ENCODE data around the gene PRTG.

PRTG gene

DNA sequence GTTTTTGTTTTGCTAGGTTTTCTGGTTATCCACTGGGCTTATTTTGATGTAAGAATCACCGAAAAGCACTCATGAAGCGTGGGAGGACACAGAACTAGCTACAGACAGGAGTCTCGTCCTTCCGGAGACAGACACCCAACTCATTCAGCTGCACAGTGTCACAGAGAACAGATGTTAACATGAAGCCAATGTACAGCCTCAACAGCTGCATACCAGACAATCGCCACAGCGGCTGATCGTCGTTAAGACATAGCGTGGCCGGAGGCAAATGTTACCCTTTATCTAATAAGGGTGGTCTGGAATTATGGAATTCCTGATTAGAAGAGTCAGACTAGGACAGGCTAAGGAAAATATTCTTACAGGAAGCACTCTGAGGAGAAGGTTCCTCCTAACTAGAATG lies 153.7 kb downstream of the PRTG start:
- TF ChIP-seq ZFX (IDR thresholded peaks at IDR 0.05; ENCODE audit: borderline replicate concordance) (no peak), CTCF (IDR thresholded peaks at IDR 0.05) (no peak)
- H3K27ac ChIP-seq, result no peak overlapping the region

DNA sequence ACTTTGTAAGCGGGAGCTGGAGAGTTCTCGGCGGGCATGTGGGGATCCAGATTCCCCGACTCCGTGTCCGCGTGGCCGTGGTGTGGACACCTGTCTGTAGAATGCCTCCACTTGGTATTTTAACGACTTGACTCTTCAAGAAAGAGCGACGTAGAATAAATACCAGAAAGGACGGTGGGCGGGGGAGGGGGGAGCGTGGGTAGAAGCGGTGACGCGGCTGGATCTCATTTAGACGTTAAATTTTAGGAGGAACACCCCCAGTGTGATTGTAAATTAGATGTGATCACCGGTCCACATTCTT lies 154.2 kb downstream of the PRTG start:
- no peak for TF ChIP-seq ZFX (IDR thresholded peaks at IDR 0.05; ENCODE audit: borderline replicate concordance)
- TF ChIP-seq CTCF (IDR thresholded peaks at IDR 0.05), result no peak
- peak overlapping the region; percentile 53 for H3K27ac ChIP-seq

GRCh38 chr15:55588070-55588814 lies 154.7 kb downstream of the PRTG start, which contains the start of gene PYGO1:
TSS of gene PYGO1 (minus strand) at chr15:55588345. CDS start at chr15:55587883, 462 bp downstream.
- TF ChIP-seq CTCF (IDR thresholded peaks at IDR 0.05) (no peak; the same call in 1 of the 2 replicates), ZFX (IDR thresholded peaks at IDR 0.05; ENCODE audit: borderline replicate concordance) (no peak)
- peak within 1 kb of the TSS; percentile 53 for H3K27ac ChIP-seq

GRCh38 chr15:55587321-55588069 lies 155.5 kb downstream of the PRTG start:
- no peak for TF ChIP-seq CTCF (IDR thresholded peaks at IDR 0.05)
- TF ChIP-seq ZFX (IDR thresholded peaks at IDR 0.05; ENCODE audit: borderline replicate concordance), result no peak
- peak overlapping the region; percentile 53 for H3K27ac ChIP-seq

GRCh38 chr15:55586808-55587207 lies 156.1 kb downstream of the PRTG start:
- TF ChIP-seq CTCF (IDR thresholded peaks at IDR 0.05) (no peak), ZFX (IDR thresholded peaks at IDR 0.05; ENCODE audit: borderline replicate concordance) (no peak)
- no peak overlapping the region for H3K27ac ChIP-seq

DNA sequence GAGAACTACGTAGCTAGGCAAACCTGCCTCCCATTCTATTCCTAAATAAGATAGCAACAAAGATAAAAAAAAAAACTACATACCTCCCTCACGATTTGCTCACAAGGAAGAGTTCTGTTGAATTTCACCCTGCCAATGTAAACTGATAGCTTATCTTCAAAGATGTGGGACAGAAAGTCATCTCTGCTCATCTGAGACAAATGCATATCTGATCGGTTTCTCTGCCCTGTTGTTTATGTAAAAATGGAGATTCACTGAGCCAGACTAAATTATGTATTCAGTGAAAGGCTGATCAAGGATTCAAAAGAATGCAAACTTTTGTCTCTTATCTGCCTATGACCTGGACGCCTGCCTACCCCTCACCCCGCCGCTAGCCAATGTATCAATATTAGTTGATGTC lies 166.0 kb downstream of the PRTG start:
- no peak for TF ChIP-seq ZFX (IDR thresholded peaks at IDR 0.05; ENCODE audit: borderline replicate concordance)
- TF ChIP-seq CTCF (IDR thresholded peaks at IDR 0.05), result no peak
- H3K27ac ChIP-seq, result no peak overlapping the region

- TF ChIP-seq ZFX (IDR thresholded peaks at IDR 0.05; ENCODE audit: borderline replicate concordance) (no peak), CTCF (IDR thresholded peaks at IDR 0.05) (no peak)
- H3K27ac ChIP-seq, result no peak overlapping the region
Observed at GRCh38 chr15:55574096-55574495, 168.9 kb downstream of the PRTG start.
